DOHH2 (cell line): ENCODE results near the gene RAPGEF5.

Experiments
- H3F3A ChIP-seq: fragments of 200-600 bp; sonication (generic), shearing (Covaris generic); 2 replicates; pipeline ENCODE4 v1.6.0; 2016; ENCODE audit warnings: antibody characterized with exemption, mild to moderate bottlenecking; ENCODE audit not compliant: control insufficient read depth, insufficient read depth
- H3K27ac ChIP-seq: fragments of 200-600 bp; sonication (generic); 2 replicates; pipeline ENCODE4 v1.5.1; 2014; ENCODE audit warnings: low read depth, mild to moderate bottlenecking, low read length, moderate library complexity
- H3K27me3 ChIP-seq: fragments of 200-600 bp; sonication (generic); 2 replicates; pipeline ENCODE4 v1.6.1; 2014; ENCODE audit warnings: mild to moderate bottlenecking, low read length, mixed read lengths; ENCODE audit not compliant: control insufficient read depth
- H3K36me3 ChIP-seq: fragments of 200-600 bp; sonication (generic); 2 replicates; pipeline ENCODE4 v1.6.1; 2014; ENCODE audit warnings: mild to moderate bottlenecking, low read length, moderate library complexity, mixed read lengths; ENCODE audit not compliant: control insufficient read depth
- H3K4me1 ChIP-seq: fragments of 200-600 bp; sonication (generic); 2 replicates; pipeline ENCODE4 v1.6.1; 2014; ENCODE audit warnings: mild to moderate bottlenecking, low read length, mixed read lengths; ENCODE audit not compliant: control insufficient read depth
- H3K4me2 ChIP-seq: fragments of 200-600 bp; sonication (generic); 2 replicates; pipeline ENCODE4 v1.6.0; 2014; ENCODE audit warnings: mild to moderate bottlenecking, low read length, moderate library complexity
- H3K4me3 ChIP-seq: fragments of 200-600 bp; sonication (generic); 2 replicates; pipeline ENCODE4 v1.5.1; 2014; ENCODE audit warnings: mild to moderate bottlenecking, low read length, mixed read lengths
- H3K79me2 ChIP-seq: fragments of 200-600 bp; sonication (generic); 2 replicates; pipeline ENCODE4 v1.6.1; 2014; ENCODE audit warnings: mild to moderate bottlenecking, low read length, mixed read lengths; ENCODE audit not compliant: control insufficient read depth
- H3K9me2 ChIP-seq: fragments of 200-600 bp; sonication (generic); replicated peaks from 2 replicates; pipeline ENCODE4 v1.6.1; 2014; ENCODE audit warnings: mild to moderate bottlenecking, low read length, mixed read lengths; ENCODE audit not compliant: control insufficient read depth
- H3K9me3 ChIP-seq: fragments of 200-600 bp; sonication (generic); 2 replicates; pipeline ENCODE4 v1.6.1; 2014; ENCODE audit warnings: antibody characterized with exemption, low read length, mixed read lengths; ENCODE audit not compliant: control insufficient read depth, insufficient read depth
- H4K20me1 ChIP-seq: fragments of 200-600 bp; sonication (generic); 2 replicates; pipeline ENCODE4 v1.6.0; 2014; ENCODE audit warnings: low read depth, mild to moderate bottlenecking, antibody characterized with exemption, low read length, moderate library complexity; ENCODE audit not compliant: control insufficient read depth, insufficient read depth
- CTCF ChIP-seq: fragments of 200-600 bp; sonication (generic); IDR thresholded peaks from one replicate; pipeline ENCODE4 v1.5.1; 2014; ENCODE audit warnings: antibody characterized with exemption, mild to moderate bottlenecking, low read depth, low read length; ENCODE audit not compliant: poor library complexity, severe bottlenecking
- EZH2phosphoT487 ChIP-seq: fragments of 200-600 bp; sonication (generic); IDR thresholded peaks from 2 replicates; pipeline ENCODE4 v1.6.1; 2017; ENCODE audit warnings: borderline replicate concordance, mild to moderate bottlenecking, antibody characterized with exemption, low read length, moderate library complexity, mixed read lengths

RAPGEF5 gene

GRCh38 chr7:22129819-22130580 is 227.0 kb downstream of the RAPGEF5 start:
- no peak overlapping the region for H3K27ac ChIP-seq
- no peaks in the 10 kb centered on the region for H3K27me3 ChIP-seq
- TF ChIP-seq EZH2phosphoT487: no peak
- no peak for TF ChIP-seq CTCF
- H3K79me2 ChIP-seq: no peaks in the 10 kb centered on the region
- no peak overlapping the region for H3K4me3 ChIP-seq
- no peaks in the 10 kb centered on the region for H3K9me2 ChIP-seq
- peaks cover 40% of the 10 kb centered on the region for H3F3A ChIP-seq
- no peak overlapping the region for H3K4me2 ChIP-seq
- H4K20me1 ChIP-seq: peaks cover 5% of the 10 kb centered on the region; the same call in 1 of the 2 replicates
- H3K9me3 ChIP-seq: no peaks in the 10 kb centered on the region
- H3K4me1 ChIP-seq: no peaks in the 10 kb centered on the region
- H3K36me3 ChIP-seq: peaks cover 100% of the 10 kb centered on the region

- no peak overlapping the region for H3K27ac ChIP-seq
- no peak overlapping the region for H3K4me2 ChIP-seq
- H3K9me3 ChIP-seq: no peaks in the 10 kb centered on the region
- H3K36me3 ChIP-seq: peaks cover 100% of the 10 kb centered on the region
- TF ChIP-seq CTCF: no peak
- TF ChIP-seq EZH2phosphoT487: no peak
- H3K27me3 ChIP-seq: no peaks in the 10 kb centered on the region
- no peaks in the 10 kb centered on the region for H3K79me2 ChIP-seq
- no peaks in the 10 kb centered on the region for H3K9me2 ChIP-seq
- peaks cover 41% of the 10 kb centered on the region for H3F3A ChIP-seq
- H3K4me1 ChIP-seq: no peaks in the 10 kb centered on the region
- peaks cover 5% of the 10 kb centered on the region; the same call in 1 of the 2 replicates for H4K20me1 ChIP-seq
- H3K4me3 ChIP-seq: no peak overlapping the region
Measured at GRCh38 chr7:22129166-22129565, 227.8 kb downstream of the RAPGEF5 start.

- H3K9me3 ChIP-seq: no peaks in the 10 kb centered on the region
- no peak overlapping the region for H3K27ac ChIP-seq
- H3K36me3 ChIP-seq: peaks cover 100% of the 10 kb centered on the region
- no peaks in the 10 kb centered on the region for H3K9me2 ChIP-seq
- no peaks in the 10 kb centered on the region for H3K79me2 ChIP-seq
- H3F3A ChIP-seq: peaks cover 40% of the 10 kb centered on the region
- H3K4me2 ChIP-seq: no peak overlapping the region
- TF ChIP-seq CTCF: no peak
- TF ChIP-seq EZH2phosphoT487: no peak
- H3K4me3 ChIP-seq: no peak overlapping the region
- no peaks in the 10 kb centered on the region for H3K4me1 ChIP-seq
- peaks cover 5% of the 10 kb centered on the region; the same call in 1 of the 2 replicates for H4K20me1 ChIP-seq
- H3K27me3 ChIP-seq: no peaks in the 10 kb centered on the region
Measured at GRCh38 chr7:22128528-22128920, 228.4 kb downstream of the RAPGEF5 start.
